DOHH2 (cell line): ENCODE data around the gene KRTAP4-7.
"Not testable (repeated sequence)": the region's sequence is repeated elsewhere in the genome, so short reads cannot be mapped to it uniquely, and the experiment has no call there.

ENCODE experiments used
- EZH2phosphoT487 ChIP-seq: fragments of 200-600 bp; sonication (generic); IDR thresholded peaks from 2 replicates; pipeline ENCODE4 v1.6.1; 2017; ENCODE audit warnings: borderline replicate concordance, mild to moderate bottlenecking, antibody characterized with exemption, low read length, moderate library complexity, mixed read lengths
- TF ChIP-seq, protein P1 (sequence below): fragments of 200-600 bp; sonication (generic); IDR thresholded peaks from one replicate; pipeline ENCODE4 v1.5.1; 2014; ENCODE audit warnings: antibody characterized with exemption, mild to moderate bottlenecking, low read depth, low read length; ENCODE audit not compliant: poor library complexity, severe bottlenecking

GRCh38 chr17:41104386-41105038, 20.6 kb downstream of the KRTAP4-7 start:
- TF ChIP-seq, protein P1, sequence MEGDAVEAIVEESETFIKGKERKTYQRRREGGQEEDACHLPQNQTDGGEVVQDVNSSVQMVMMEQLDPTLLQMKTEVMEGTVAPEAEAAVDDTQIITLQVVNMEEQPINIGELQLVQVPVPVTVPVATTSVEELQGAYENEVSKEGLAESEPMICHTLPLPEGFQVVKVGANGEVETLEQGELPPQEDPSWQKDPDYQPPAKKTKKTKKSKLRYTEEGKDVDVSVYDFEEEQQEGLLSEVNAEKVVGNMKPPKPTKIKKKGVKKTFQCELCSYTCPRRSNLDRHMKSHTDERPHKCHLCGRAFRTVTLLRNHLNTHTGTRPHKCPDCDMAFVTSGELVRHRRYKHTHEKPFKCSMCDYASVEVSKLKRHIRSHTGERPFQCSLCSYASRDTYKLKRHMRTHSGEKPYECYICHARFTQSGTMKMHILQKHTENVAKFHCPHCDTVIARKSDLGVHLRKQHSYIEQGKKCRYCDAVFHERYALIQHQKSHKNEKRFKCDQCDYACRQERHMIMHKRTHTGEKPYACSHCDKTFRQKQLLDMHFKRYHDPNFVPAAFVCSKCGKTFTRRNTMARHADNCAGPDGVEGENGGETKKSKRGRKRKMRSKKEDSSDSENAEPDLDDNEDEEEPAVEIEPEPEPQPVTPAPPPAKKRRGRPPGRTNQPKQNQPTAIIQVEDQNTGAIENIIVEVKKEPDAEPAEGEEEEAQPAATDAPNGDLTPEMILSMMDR, result not testable (repeated sequence)
- TF ChIP-seq EZH2phosphoT487, result not testable (repeated sequence)
